GM19099 (cell line): ENCODE data around the gene EPN2.

ENCODE experiments used
- POLR2A ChIP-seq: IDR thresholded peaks from 3 replicates; pipeline ENCODE4 v1.6.1; 2011; ENCODE audit warnings: low read depth; ENCODE audit not compliant: insufficient read length; ENCODE audit errors: extremely low read depth

EPN2 gene

GRCh38 chr17:19254651-19255050, 17.5 kb downstream of the EPN2 start:
- TF ChIP-seq POLR2A, result no peak

- no peak for TF ChIP-seq POLR2A
Observed at GRCh38 chr17:19255279-19255678, 18.1 kb downstream of the EPN2 start.

GRCh38 chr17:19258371-19258770, 21.2 kb downstream of the EPN2 start:
- no peak for TF ChIP-seq POLR2A

GRCh38 chr17:19260958-19261357, 23.8 kb downstream of the EPN2 start:
- TF ChIP-seq POLR2A, result no peak

GRCh38 chr17:19261426-19261825, 24.3 kb downstream of the EPN2 start:
- no peak for TF ChIP-seq POLR2A

- TF ChIP-seq POLR2A, result no peak
Observed at GRCh38 chr17:19262650-19263631, 25.8 kb downstream of the EPN2 start.

GRCh38 chr17:19263641-19264051, 26.5 kb downstream of the EPN2 start:
- TF ChIP-seq POLR2A, result no peak

- no peak for TF ChIP-seq POLR2A
Observed at GRCh38 chr17:19264268-19264667, 27.1 kb downstream of the EPN2 start.

GRCh38 chr17:19264681-19265080, 27.5 kb downstream of the EPN2 start:
- no peak for TF ChIP-seq POLR2A

GRCh38 chr17:19265755-19266154, 28.6 kb downstream of the EPN2 start:
- no peak for TF ChIP-seq POLR2A

- TF ChIP-seq POLR2A, result no peak
Observed at GRCh38 chr17:19268611-19269010, 31.4 kb downstream of the EPN2 start.

GRCh38 chr17:19269106-19269505, 31.9 kb downstream of the EPN2 start:
- no peak for TF ChIP-seq POLR2A

- no peak for TF ChIP-seq POLR2A
Observed at GRCh38 chr17:19269641-19270040, 32.5 kb downstream of the EPN2 start.

GRCh38 chr17:19270347-19270703, 33.2 kb downstream of the EPN2 start:
- TF ChIP-seq POLR2A, result no peak

GRCh38 chr17:19270704-19271611, 33.8 kb downstream of the EPN2 start:
- no peak for TF ChIP-seq POLR2A
